NCI-H187 (cell line): ENCODE results near the gene UBE2G1.
A peak's percentile ranks its signal among the peaks of the same experiment; 100 is the strongest.
"Not testable (repeated sequence)": the region's sequence is repeated elsewhere in the genome, so short reads cannot be mapped to it uniquely, and the experiment has no call there.

Source experiments
- DNase-seq, 2 experiments: peaks; one replicate each; lab custom pipeline; 2025; lab: John Stamatoyannopoulos, UW

UBE2G1 gene

DNA sequence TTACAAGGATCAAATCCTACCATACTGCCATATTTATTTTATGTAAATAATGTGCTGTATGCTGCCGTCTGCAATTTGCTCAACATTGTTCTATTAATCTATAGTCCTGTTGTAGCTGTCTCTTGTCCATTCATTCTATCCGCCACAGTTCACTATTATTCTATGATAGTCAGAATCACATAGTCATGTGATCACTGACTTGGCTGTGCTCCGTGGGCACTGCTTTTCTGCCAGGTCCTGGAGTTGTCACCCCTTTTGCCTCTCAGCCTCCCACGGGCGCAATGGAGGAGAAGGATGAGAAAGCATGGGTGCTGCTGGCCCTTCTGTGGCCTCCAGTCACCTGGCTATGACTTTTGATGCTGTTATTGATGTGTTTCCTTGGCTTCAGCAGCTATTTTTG is 65.4 kb downstream of the UBE2G1 start:
- DNase-seq: no peak

DNA sequence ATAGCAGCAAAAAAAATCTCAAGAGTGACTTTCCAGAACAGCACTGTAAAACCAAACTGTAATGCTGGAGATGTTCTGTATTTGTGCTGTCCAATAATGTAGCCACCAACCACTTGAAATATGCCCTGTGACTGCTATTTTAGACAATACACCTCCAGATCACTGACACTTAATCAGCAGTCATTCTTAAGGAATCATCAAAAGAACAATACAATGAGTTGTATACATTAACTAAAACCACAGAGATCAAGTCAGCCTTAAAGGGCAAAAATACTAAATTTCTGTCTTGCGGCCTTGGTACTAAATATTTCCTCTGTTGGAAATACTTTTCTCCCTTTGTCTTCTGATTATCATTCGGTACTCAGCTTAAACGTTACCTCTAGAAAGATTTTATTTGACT is 69.1 kb downstream of the UBE2G1 start:
- DNase-seq: no peak

DNA sequence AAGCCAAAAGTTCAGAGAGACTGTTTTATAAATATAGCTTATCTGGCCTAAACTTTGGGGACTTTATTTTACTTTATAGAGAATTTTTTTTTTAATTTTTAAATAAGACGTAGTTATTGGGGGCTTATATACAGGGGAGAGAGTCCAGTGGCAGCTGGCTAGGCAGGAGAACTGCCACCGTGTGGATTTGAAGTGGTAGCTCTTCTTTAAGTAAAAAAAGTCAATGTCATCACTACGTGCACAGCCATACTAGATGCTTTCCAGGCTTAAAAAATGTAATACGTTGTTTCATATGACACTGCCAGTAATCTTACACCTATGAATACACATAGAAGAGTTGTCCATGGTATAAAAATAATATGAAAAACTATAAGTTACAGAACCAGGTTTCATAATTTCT is 70.8 kb downstream of the UBE2G1 start:
- DNase-seq: no peak

DNA sequence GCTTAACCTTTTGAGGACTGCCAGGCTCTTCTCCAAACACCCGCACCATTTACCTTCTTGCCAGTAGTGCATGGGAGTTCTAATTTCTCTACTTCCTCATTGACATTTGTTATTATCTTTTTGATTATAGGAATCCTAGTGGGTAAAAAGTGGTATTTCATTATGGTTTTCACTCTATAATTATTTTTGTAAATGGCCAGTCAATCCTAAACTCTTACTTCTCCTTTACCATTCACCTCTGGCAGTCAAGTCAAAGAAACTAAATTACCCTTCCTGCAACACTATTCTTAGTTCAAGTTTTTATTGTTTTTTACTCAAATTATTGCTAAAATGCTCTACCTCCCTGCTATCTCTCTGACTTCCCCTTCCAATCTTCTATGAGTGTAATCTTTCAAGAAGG is 72.9 kb downstream of the UBE2G1 start:
- DNase-seq: no peak

DNA sequence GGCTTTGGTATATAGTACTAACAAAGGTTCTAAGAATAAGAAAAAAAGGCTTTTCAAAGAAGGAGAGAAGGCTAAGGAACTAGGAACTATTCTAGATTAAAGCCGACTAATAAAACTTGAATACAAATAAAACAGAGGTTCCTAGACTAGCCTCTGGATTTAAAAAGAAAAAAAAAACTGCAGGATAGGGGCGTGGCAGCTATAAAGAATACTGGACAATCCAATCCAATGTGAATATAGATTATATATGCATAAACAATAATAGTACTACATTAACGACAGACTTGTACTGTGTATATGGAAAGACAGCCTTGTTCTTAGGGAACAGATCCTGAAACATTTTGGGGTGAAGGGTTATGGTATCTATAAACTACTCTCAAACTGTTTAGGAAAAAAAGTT is 78.8 kb downstream of the UBE2G1 start:
- no peak for DNase-seq

DNA sequence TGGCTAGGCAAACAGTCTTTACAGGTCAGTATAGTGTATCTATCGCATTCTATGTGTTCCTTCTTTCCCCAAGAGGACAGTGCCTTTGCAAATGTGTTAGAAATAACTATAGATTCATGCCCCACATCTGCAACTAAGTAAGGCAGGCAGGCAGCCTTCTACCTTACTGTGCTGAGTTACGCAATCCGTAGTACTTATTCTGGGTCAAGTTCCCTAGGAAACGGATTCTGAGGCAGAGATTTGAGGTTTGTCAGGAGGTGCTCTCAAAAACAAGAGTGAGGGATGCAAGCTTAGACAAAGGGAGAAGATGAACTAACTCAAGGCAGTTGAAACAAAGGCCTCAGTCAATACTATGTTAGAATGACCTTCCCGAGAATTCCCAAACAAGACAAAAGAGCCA is 90.0 kb downstream of the UBE2G1 start:
- no peak for DNase-seq

DNA sequence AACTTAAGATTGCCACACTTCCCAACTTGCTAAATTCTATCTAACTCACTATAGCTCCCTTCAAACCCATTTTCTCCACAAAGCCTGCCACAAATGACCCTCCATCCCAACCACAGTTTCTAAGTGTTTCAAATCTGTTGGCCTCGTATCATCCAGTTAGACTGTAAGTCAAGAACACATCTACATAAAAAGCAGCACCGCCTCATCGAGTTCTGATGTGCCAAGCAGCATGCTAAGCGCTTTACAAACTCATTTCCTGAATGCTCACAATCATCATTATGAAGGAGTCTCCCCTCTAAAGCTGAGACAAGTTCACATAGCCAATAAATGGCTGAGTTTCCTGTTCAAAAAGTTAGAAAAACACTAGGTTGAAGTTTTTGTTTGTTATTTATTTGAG is 93.5 kb downstream of the UBE2G1 start:
- DNase-seq: no peak

DNA sequence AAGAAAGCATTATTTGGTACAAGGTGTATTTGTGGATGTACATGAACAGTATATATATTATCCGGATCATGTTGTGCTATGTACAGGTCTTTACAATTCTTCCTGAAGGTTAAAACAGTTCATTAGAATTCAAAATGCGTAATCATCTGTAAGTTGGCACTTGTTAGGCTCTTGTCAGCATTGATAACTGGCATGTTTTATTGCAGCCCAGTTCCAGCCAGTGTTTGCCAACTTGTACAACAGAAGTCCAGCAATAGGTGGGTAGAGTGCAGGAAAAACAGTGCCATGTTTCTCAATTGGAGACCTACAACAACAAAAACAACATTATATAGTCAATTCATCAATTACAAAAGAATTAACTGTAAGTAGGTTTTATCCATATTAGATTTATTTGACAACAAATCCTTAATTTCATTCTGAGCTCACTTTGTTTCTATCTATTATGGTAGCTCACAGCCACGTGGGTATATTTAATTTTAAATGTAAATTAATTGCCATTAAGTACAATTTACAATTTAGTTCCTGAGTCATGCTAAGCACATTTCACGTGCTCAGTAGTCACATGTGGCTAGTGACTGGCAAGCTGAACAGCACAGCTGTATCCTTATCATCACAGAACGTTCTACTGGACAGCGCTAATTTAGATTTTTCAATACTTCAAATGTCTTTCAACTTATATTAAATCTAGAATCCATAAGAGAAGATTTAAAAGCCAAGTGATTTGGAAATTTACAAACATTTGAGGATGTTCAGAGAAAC is 94.1 kb downstream of the UBE2G1 start:
- no peak for DNase-seq

DNA sequence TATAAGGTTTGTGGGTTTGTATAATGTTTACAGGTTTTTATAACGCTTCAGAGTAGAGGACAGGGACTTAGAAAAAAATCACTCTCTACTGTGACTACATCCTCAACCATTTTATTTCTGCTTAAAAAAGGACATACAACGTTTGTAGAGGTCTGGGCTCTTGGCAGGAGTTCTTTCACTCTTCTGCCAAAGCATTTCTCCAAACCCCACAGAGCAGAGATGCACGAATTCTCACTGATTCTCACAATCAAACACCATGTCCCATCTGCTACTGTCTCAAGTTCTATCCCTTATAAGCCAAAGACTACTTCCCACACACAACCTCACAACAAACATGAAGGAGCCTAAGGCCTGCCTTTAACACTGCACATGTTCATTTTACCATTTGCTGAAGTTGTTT is 95.7 kb downstream of the UBE2G1 start:
- no peak for DNase-seq

DNA sequence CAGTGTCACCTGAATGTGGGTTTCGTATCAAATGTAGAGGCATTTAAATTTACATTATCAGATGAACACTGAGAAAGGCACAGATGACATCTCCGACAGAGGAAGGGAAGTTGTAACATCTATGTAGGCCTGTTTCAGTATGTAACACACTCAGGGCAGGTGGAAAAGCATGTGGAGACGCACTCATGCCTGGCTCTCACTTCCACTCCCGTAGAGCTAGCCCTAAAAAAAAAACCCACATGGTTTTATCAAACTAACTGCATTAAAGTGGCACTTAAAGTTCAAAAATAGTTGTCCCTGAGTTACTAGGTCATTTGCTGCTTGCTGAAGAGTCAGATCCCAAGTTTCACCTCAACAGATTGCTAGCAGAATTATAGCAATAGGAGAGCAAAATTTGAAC is 96.6 kb downstream of the UBE2G1 start:
- no peak for DNase-seq

DNA sequence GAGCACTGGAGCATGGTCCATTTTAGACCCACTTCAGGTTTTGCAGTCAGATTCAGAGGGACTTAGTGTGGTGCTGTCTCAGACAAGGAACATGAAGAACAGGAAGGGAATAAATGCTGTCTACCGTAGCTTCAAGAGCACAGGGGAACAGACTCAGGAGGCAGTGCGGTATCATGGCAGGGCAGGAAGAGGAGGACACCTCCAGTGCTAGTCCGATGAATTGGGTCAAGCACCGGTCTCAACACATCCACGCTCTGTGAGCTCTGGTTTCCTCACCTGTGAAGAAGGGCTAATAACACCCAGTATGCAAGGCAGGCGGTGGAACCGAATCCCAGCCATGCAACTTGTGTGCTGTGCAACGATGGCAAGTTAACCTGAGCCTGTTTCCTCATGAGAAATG is 99.1 kb downstream of the UBE2G1 start:
- no peak for DNase-seq

DNA sequence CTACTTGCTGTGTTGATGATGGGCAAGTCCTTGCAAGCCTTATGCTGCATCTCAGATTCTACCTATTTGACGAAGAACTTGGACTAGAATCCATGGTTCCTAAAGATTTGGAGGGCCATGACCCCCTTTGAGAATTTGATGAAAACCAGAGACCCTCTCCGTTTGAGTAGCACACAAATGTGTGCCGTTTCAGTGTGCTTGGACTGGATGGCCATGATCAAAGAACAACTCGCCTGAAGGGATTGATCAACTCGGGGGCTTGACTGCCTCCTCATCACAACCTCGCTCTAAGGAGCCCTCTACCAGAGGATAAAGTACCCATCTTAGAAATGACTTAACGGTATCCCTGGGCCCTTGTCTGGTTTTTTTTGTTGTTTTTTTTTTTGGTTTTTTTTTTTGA is 99.9 kb downstream of the UBE2G1 start:
- DNase-seq: no peak

DNA sequence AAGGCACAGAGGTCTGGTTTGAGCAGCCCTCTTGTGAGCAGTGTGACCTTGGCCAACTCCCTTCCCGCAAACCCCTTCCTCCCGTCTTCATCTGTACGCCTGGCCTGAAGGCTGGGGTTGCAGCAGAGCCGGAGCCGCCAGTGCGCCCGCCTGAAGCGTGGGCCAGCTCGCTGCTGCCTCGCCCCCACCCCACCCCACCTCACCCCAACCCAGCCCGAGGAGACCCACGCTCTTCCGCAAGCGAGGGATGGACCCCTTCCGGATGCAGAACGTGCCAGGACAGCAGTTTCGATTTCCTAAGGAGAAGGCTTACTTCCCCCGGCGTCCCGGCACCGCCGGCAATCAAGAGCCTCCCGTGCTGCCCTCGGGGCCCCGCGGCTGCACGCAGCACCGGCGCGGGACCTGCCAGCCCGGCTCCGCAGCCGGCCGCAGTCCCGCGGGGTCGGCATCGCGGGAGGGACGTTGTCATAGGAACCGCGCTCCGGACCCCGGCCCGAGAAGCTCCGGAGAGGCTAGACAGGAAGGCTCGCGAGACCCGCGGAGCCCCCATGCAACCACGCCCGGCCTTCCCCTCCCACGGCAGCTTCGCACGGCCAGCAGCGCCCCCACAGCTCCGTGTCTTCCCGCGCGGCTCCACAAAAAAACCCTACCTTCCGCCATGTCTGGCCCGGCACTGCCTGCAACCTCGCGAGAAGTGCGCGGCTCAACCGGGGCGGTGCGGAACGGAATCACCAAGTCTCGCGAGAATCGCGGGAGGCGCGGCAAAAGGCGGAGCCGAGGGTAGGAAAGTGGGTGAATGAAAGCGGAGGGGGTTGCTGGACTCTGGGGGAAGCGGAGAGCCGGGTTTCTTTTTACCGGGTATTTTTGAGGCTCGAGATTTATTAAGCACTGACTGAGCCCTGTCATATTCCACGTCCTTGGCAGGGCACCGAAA is 102.9 kb downstream of the UBE2G1 start, which contains the start of gene ANKFY1:
TSS of gene ANKFY1 (minus strand) at position 698 of the 934 bp plus-strand sequence. CDS start at position 660, 38 bp downstream.
- peak; percentile 49 to 86 for DNase-seq

DNA sequence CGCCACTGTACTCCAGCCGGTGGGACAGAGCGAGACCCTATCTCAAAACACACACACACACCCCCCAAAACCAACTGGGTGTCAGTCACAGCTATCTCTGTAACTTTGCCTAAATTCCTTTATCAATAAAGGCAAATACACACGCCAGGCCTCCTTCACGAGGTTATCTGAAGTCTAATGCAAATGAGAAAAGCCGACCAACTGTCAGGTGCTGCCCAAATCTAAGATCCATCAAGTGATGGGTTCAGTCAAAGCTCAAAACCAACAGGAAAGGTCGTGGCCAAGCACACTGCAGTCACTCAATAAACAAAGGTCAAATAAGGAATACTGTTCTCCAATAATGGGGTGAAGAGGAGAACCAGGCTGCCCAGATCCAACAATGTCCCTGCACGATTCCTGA is 103.8 kb downstream of the UBE2G1 start:
- no peak for DNase-seq

DNA sequence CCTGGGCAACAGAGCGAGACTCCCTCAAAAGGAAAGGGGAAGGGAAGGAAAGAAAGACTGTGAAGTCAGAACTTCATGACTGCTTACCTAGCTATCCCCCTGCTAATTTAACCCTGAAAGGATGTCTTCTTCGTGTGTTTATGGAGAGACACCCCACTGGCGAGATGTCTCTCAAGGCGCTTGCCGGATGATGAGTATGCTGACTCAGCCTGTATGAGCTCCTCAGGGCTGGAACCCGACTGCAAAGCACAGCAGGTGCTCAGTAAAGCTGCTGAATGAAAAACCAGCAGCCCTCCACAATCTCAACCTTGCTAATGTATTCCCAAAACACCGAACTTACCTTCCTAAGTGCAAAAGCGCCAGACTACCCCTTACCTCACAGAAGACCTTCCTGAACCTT is 105.0 kb downstream of the UBE2G1 start:
- DNase-seq: no peak

DNA sequence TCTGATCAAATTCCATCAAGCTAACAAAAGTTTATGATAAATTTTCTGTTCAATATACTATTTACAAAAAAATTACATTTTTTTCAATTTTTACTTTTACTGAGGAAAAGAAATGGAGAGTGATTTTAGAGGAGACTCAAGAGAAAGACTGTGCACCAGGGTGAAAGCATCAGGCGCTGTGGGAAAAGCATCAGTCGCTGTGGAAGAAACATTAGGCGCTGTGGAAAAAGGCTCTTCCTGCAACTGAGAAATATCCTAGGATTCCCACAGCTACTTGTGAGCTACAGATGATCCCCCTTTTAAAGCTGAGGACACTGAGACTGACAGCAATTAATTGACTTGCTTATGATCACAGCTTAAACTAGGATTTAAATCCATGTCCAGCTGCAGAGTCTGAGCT is 107.6 kb downstream of the UBE2G1 start:
- DNase-seq: no peak

DNA sequence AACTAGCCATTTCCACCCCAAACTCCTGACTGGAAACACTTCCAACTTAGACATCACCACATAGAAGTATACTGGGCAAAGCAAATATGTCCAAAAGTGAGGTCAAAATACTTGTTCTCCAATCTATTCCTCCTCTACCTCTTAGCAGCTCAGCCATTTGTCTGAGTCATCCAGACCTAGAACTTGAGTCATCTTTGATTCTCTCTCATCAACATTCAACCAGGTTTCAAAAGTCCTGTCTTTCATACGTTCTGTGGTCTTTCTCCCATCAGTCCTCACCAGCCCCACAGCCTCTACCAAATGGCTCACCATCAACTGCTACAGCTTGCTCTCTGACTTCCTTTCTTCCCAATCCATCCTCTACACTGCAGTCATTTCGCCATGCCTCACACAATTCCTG is 109.5 kb downstream of the UBE2G1 start:
- DNase-seq: no peak

DNA sequence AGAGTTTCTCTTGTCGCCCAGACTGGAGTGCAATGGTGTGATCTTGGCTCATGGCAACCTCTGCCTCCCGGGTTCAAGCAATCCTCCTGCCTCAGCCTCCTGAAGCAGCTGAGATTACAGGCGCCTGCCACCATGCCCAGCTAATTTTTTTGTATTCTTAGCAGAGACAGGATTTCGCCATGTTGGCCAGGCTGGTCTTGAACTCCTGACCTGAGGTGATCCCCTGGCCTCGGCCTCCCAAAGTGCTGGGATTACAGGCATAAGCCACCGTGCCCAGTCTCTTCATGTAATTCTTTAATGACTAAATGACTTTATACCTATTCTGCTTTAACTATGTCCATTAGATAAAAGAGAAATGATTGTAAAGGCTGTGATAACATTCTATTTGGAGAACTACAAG is 111.2 kb downstream of the UBE2G1 start:
- not testable (repeated sequence) for DNase-seq

DNA sequence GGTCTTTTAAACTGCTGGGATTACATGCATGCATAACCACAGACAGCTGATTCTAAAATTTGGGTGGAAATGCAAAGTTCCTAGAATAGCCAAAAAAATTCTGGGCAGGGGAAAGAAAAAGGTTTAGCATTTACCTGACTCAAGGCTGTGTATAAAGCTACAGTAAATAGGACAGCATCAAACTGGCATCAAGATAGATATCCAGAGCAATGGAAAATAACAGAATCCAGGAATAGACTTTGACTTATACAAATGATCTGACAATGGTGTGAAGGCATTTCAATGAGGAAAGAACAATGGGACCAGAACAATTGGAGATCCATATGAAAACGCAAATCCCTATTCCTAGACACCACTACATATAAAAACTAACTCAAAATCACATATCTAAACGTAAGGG is 115.6 kb downstream of the UBE2G1 start:
- no peak for DNase-seq

DNA sequence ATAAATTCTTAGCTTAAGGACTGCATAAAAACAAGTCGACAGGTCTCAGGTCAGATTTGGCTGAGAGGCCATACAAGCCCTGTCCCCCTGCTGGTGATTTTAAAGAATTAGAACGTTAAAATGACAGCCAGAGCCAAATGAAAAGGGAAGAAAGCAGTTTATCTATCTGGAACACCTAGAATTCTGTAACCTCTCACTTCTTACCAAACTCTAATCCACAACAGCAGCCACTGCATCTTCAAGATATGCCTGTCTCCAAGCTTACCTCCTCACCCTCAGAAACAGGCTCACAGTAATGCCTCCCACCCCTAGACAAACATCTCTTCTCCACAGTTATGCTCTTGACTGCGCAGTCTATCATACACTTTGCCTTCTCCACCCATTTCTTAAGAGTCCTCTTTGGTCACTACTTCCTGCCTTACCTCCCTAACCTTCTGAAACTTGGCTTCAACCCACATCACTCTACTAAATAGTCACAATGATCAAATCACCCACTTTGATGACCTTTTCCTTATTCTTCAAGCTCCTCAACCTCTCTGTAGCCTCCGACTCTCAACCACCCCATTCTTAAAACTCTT is 116.9 kb downstream of the UBE2G1 start:
- no peak for DNase-seq

DNA sequence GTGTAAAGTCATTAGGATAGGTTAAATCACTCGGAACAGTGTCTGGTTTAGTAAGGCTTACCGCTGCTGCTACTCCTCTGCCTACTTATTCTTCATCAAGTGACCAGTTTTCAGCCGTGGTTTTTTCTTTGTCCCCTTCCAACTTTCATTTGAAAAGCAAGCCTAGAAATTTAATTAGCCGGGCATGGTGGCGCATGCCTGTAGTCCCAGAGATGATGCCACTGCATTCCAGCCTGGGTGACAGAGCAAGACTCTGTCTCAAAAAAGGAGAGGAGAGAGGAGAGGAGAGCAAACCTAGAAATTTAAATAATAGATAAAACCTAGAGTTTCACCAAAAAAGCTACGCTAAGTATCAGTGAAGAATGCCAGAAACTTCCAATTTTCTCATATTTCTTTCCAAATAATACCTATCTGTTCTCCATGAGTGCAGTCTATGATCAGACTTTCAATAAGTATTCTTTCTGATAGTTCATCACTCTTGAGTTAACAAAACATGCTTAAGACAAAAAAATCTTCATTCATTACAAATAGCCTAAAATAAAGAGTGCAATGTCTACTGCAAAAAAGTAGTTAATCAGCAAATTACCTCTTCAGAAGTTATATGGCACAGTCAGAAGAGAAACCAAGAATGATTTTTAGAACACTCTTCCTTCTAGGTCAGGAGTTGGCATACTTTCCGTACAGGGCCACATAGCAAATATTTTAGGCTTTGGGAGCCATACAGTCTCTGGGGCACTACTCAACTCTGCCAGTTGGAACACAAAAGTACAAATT is 117.8 kb downstream of the UBE2G1 start:
- DNase-seq: no peak

DNA sequence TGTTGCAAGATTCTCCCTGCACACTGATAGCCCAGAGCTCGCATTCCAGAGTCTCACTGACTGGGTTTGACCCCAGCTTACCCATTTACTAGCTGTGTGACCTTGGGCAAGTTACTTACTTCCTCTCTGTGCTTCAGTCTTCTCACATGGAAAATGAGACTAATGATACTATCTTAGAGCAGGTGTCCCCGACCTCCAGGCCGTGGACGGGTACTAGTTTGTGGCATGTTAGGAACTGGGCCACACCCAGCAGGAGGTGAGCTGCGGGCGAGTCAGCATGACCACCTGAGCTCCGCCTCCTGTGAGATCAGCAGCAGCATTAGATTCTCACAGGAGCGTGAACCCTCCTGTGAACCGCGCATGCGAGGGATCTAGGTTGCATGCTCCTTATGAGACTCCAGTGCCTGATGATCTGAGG is 118.5 kb downstream of the UBE2G1 start:
- DNase-seq: peak; percentile 19 to 59
